A673 (cell line): ENCODE data around the gene ERICH6B.

ENCODE experiments used
- CTCF ChIP-seq: fragments of 300-800, 200-600 bp; sonication (generic); conservative IDR thresholded peaks from 2 replicates; pipeline ENCODE4 v1.5.1; 2017; ENCODE audit warnings: low read depth, mild to moderate bottlenecking, antibody characterized with exemption, low read length, moderate library complexity, mixed read lengths
- EZH2 ChIP-seq: fragments of 200-600 bp; sonication (generic); IDR thresholded peaks from 2 replicates; pipeline ENCODE4 v1.6.1; 2017; ENCODE audit warnings: borderline replicate concordance, low read depth, mild to moderate bottlenecking, mixed read lengths, antibody characterized with exemption, low read length; ENCODE audit not compliant: poor library complexity, severe bottlenecking

- TF ChIP-seq EZH2 (no peak), CTCF (no peak)
These were observed 79.3 kb downstream of the ERICH6B start for GRCh38 chr13:45536224-45536623.
